HG03280 (cell line): ENCODE data around the gene CACNB4.

Source experiments
- ATAC-seq: cut with Tn5 transposase; IDR thresholded peaks from one replicate; pipeline ENCODE4 v1.9.1; 2021; ENCODE audit warnings: mild to moderate bottlenecking, moderate library complexity; ENCODE audit not compliant: unreplicated experiment

The CACNB4 gene

GRCh38 chr2:151862700-151863099 is 236.1 kb downstream of the CACNB4 start:
- ATAC-seq, result peak; percentile 99

- ATAC-seq, result no peak
Observed at GRCh38 chr2:151861174-151861573, 237.7 kb downstream of the CACNB4 start.

GRCh38 chr2:151860613-151861146 is 238.2 kb downstream of the CACNB4 start:
- no peak for ATAC-seq

- ATAC-seq, result no peak
Observed at GRCh38 chr2:151860210-151860609, 238.6 kb downstream of the CACNB4 start.

- ATAC-seq, result no peak
Observed at GRCh38 chr2:151857650-151858049, 241.2 kb downstream of the CACNB4 start.

- no peak for ATAC-seq
Observed at GRCh38 chr2:151855111-151855510, 243.7 kb downstream of the CACNB4 start.

- no peak for ATAC-seq
Observed at GRCh38 chr2:151853070-151853758, 245.6 kb downstream of the CACNB4 start.

- ATAC-seq, result no peak
Observed at GRCh38 chr2:151852260-151853069, 246.4 kb downstream of the CACNB4 start.

- no peak for ATAC-seq
Observed at GRCh38 chr2:151851761-151852160, 247.1 kb downstream of the CACNB4 start.

GRCh38 chr2:151849413-151850010 is 249.3 kb downstream of the CACNB4 start:
- ATAC-seq, result no peak

- ATAC-seq, result peak; percentile 78
Observed at GRCh38 chr2:151845884-151846283, 253.0 kb downstream of the CACNB4 start.

GRCh38 chr2:151845481-151845880 is 253.4 kb downstream of the CACNB4 start:
- peak; percentile 13 for ATAC-seq

GRCh38 chr2:151844211-151844896 is 254.5 kb downstream of the CACNB4 start:
- no peak for ATAC-seq

- no peak for ATAC-seq
Observed at GRCh38 chr2:151843691-151844061, 255.2 kb downstream of the CACNB4 start.

GRCh38 chr2:151842830-151843690 is 255.8 kb downstream of the CACNB4 start:
- no peak for ATAC-seq

- no peak for ATAC-seq
Observed at GRCh38 chr2:151841047-151841424, 257.8 kb downstream of the CACNB4 start.

GRCh38 chr2:151840216-151841046 is 258.4 kb downstream of the CACNB4 start:
- ATAC-seq, result peak; percentile 99

GRCh38 chr2:151837926-151838325 is 260.9 kb downstream of the CACNB4 start:
- no peak for ATAC-seq

GRCh38 chr2:151833984-151834383 is 264.9 kb downstream of the CACNB4 start:
- ATAC-seq, result no peak
